GM04503 (cell line): ENCODE results near the gene GPR39.

Source experiments
- DNase-seq: peaks from one replicate; pipeline ENCODE4 v3.0.0-alpha.2; 2012; ENCODE audit warnings: low read depth

GPR39 gene

DNA sequence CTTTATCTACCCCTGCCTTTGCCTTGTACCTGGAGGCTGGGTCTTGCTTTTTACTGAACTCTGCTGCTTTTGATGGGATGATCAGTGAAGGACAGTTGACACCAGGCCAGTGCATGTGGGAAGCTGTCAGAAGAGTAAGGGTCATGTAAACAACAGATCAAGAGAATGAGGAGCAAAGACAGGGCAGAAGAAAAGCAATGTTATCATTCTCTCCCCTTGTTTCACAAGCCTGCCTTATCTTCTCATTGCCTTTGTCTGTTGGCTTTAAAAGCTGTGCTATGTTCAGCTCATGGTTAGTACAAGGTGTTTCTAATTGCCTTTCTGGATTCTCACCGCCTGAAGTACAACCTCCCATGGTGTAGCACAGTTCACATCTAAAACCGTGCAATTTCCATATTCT is 225.8 kb downstream of the GPR39 start:
- DNase-seq: no peak

DNA sequence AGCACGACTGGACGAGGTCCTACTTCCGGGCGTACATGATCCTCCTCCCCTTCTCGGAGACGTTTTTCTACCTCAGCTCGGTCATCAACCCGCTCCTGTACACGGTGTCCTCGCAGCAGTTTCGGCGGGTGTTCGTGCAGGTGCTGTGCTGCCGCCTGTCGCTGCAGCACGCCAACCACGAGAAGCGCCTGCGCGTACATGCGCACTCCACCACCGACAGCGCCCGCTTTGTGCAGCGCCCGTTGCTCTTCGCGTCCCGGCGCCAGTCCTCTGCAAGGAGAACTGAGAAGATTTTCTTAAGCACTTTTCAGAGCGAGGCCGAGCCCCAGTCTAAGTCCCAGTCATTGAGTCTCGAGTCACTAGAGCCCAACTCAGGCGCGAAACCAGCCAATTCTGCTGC is 228.6 kb downstream of the GPR39 start:
- DNase-seq: no peak

DNA sequence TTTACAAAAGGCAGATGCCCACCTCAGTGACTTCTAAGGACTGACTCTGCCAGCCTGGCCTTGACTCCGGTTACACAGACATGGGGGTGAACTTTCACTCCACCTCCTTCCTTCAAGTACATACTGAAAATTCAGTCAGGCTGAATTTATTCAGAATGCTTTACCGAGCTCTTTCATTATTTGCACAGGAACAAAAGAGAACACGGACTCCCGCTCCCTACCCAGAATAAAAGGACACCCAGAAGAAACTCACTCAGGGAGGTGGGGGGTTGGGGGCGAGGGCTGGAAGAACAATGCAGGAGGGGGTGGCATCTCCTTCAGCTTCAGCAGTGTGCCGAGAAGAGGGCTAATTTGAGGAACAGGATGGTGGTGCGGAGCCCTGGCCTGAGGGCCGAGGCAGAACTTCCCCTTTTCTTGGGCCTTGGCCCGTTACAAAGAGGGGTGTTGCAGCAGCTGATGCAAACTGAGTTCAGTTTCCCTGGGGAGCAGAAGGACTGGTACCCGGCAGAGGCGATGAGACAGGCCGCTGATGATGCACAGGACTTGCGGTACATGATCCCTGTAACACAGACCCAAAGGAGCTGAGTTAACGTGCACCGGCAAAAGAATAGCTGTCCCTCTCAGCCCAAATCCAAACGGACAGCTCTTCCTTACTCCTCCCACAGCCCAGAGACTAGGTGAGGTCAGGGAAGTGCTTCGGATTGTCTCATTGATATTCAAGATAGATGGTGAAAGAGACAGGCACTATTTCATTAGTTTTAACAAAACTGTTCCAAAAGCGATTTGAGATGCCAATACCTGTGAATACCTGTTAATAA is 229.3 kb downstream of the GPR39 start:
- DNase-seq: no peak

GRCh38 chr2:132646540-132647108 is 230.0 kb downstream of the GPR39 start:
- DNase-seq: no peak

- no peak for DNase-seq
Measured at GRCh38 chr2:132651115-132652045, 234.8 kb downstream of the GPR39 start.

DNA sequence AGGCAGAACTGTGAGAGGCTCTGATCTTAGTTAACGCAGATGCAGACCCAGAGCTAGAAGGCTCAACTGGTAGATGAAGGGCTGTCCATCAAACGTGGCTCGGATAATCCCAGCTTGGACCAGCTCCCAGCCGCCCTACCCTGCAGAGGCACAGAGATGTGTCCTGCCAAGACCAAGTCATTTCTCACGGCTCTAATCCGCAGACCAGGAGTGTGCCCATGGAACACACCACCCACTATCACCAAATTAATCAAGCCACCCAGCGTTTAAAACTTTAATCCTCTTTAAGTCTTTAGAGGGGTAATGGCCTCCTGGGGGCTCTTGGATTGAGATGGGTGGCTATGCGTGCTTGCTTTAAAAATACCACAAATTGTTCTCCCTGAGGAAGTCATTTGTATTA is 235.9 kb downstream of the GPR39 start:
- DNase-seq: no peak

GRCh38 chr2:132654335-132654734 is 237.7 kb downstream of the GPR39 start:
- DNase-seq: no peak

DNA sequence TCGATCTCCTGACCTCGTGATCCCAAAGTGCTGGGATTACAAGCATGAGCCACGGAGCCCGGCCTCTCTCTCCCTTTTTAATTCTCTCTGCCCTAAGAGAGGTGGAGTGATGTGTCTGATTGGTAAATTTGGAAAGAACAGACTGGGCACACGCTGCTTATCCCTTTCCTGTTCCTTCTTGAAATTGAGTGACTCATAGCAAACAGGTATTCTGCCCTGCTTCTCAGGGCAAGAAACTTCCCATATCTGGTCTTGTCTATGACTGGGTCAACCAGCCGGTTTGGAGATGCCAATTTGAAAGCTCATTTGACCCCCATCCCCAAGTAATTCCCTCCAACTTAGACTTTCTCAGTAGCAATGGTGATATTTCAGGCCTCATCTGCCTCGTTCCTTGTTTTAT is 238.4 kb downstream of the GPR39 start:
- no peak for DNase-seq

DNA sequence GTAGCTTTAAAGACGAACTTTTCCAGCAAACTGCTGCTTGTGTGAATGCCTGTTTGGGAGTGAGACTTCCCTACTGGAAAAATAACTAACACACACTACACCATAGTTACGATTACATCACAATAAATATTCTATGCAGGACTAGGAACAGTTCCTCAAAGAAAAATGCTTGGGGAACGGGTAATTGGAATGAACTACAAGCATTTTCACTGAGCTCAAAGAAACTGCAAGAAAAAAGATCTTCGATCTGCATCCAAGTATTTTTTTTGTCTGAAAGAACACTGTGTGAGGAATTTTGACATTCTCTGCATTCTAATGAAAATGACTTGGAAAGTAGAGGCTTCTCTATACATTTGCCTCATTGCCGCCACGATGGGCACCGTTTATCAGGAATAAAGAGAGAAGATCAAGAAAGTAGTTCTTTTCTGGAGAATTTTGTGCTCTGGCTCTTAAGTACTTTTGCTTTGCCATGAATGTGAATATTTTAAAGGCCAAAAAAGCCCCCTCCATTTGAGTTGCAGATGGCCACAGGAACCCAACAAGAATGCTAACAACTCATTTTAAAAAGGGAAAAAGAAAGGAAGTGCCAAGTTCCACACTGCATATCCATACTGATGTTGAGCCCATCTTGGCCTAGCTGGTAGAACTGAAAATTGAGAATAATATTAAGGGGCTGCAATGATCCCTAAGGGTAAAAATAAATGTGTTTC is 239.8 kb downstream of the GPR39 start:
- DNase-seq: no peak

- DNase-seq: no peak
Measured at GRCh38 chr2:132659331-132659730, 242.7 kb downstream of the GPR39 start.

DNA sequence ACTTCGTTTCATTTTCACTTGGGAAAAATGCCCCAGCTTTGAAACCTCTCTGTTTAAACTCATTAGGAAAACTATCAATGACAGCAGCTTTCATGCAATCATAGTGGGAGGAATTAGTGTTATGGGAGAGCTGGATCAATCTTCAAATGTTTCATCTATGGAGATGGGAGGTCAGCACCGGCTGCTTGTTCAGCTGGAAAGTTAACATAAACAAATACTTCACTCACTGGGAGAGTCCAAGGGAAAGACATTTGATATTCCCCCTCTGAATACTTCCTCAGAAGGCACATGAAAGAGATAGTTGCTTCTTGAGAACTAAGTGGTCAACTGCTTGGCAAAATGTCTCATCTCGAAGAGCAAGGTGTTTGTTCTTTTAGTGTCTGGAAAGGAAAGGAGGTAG is 246.1 kb downstream of the GPR39 start:
- DNase-seq: no peak

GRCh38 chr2:132664096-132664495 is 247.5 kb downstream of the GPR39 start:
- no peak for DNase-seq

DNA sequence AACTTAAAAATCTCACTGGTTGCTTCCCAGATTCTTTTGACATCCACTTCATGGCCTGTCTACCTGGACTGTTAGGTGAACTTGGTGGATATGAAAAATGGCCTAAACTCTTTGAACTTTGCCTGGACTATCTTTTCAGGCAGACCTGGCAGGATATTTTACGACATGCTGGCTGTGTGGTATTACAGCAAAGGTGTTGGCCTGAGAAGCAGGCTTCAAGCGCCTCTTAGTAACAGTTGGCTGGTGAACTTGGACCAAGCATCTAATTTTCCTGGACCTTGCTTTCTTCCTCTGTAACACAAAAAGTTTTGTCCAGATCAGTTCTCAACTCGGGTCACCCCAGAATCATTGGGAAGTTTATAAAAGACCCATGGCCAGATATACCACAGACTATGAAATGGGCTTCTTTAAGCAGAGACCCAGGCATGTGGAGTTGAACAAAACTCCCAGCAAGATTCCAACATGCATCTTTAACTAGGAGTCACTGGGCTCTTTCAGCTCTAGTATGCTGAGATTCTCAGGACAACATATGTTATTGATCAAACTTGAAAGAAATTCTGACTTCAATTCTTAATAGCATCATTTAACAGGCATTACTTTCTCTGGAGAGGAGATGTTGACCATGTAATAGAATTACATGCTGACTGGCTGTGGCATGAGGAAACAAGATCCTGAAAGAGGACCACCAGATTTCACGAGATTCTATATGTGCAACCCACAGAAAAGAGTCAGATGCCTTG is 249.0 kb downstream of the GPR39 start:
- DNase-seq: no peak

- no peak for DNase-seq
Measured at GRCh38 chr2:132667706-132668105, 251.1 kb downstream of the GPR39 start.

DNA sequence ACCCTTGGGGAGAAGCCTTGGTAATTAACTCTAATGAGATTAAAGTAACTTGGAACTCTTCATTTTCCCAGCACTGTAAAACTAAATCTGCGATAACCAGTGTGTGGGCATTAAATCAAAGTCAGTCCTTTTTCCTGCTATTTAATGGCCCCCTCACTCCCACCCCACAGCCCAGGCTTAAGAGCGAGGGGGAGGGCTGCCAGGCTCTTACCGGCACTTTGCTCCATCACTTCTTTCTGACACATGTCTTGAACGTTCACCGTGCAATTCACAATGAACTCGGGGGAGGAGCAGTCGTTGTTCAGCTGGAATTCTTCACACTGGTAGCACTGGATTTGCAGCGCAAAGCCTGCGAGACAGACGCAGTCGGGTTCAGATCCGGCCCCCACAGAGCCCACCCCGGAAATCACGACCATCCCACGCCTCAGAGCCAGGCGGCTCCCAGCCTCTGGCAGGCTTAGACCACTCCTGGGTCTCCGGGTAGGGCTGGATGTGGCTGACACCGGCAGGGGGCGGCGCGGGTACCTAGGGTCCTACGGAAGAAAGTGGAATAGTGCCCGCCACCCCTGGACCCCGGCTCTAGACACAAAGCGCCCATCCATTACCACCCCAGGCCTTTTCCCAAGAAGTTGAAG is 251.7 kb downstream of the GPR39 start:
- no peak for DNase-seq

GRCh38 chr2:132668987-132669907 is 252.6 kb downstream of the GPR39 start:
- DNase-seq: no peak

- DNase-seq: no peak
Measured at GRCh38 chr2:132669908-132670495, 253.4 kb downstream of the GPR39 start, which contains the start of gene LYPD1. LYPD1 (minus strand) TSS chr2:132670205; CDS start chr2:132669932, 273 bp downstream.

DNA sequence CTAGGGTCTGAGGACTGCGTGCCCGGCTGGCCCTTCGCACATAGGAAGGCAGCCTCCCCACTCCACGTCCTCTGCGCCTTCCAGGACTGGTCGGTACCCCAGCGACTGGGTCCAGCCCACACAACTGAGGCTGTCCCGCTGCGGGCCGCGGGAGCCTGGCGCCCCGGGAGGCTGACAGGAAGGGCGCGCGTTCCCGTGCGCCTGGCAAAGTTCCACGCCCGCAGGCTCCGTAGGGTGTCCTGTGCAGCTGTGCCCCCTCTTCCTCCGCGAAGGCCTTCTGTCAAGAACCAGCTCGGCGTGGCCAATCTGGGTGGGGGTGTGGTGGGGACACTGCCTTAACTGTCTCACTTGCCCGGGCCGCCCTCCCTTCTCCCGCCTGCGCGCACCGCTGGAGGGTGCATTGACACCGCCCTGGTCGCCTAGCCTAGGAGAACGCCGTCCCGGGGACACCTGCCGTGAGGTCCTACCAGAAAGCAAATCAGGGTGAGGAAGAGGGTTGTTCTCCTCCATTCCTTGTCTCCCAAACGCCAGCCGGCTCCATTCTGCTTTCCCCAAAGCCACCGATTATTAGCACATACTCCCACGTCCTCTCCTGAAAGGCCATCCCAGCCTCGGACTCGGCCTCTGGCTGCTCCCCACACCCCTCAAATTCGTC is 254.0 kb downstream of the GPR39 start:
- no peak for DNase-seq
